22Rv1 (cell line): ENCODE data around the gene PCDHB1.
A peak's percentile ranks its signal among the peaks of the same experiment; 100 is the strongest.

Source experiments
- CTCF ChIP-seq: fragments of 450-650 bp; IDR thresholded peaks from 2 replicates; pipeline ENCODE4 v1.5.1; 2017; ENCODE audit warnings: mild to moderate bottlenecking
- ZFX ChIP-seq: fragments of 450-650 bp; IDR thresholded peaks from 2 replicates; pipeline ENCODE4 v1.6.1; 2017; ENCODE audit warnings: antibody characterized with exemption, borderline replicate concordance

DNA sequence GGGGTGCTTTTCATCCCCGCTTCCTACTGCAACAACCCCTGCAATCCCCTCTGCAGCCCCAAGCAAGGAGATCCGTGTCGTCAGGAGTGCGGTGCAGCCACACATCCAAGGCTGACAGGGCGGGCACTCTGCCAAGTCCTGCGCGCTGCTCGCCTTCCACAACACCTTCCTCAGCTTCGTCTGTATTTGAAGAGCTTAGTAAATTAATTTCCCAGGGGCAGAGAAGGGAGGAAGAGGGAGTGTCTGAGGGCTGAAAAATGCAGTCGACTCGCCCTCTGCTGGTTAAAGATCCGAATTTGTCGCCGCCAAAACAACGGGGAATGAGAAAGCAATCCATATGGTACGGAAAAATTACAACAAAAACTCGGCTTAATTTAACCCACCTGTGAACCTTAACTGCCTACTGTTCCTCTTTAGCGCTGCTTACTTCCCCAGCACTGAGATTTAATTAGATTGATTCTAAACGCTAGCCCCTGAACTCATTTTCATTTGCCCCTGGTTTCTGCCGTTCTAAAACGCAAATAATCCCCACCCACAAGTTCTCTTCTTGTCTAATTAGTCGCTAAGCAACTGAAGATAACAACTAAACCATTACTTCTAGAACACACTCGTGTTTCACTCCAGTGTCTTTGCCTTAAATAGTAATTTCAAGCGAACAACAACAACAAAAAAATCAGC lies 10.9 kb upstream of the PCDHB1 start:
- TF ChIP-seq CTCF (peak; percentile 81), ZFX (no peak)
